Gastrocnemius medialis (tissue), 4 donors: ENCODE measurements around the gene CBFA2T2.

ENCODE experiments used
- CTCF ChIP-seq, 5 experiments: fragments of 450-650 bp in 3 of 5; fragments of 200-600 bp in 2 of 5; sonication (generic) in 2 of 5; IDR thresholded peaks in 4 of 5; conservative IDR thresholded peaks in 1 of 5; 1 replicate in 4 of 5; 2 replicates in 1 of 5; pipeline ENCODE4 v1.5.1; 2016 to 2019; ENCODE audit warnings: antibody characterized with exemption in 5 of 5, mild to moderate bottlenecking in 3 of 5, moderate library complexity in 3 of 5
- POLR2A ChIP-seq, 2 donors: fragments of 450-650 bp; IDR thresholded peaks; one replicate each; pipeline ENCODE4 v1.6.1; 2017; ENCODE audit warnings: antibody characterized with exemption in 2 of 2, mild to moderate bottlenecking in 2 of 2, moderate library complexity in 2 of 2

GRCh38 chr20:33566781-33567603, 77.1 kb downstream of the CBFA2T2 start:
- no peak for TF ChIP-seq CTCF (IDR thresholded peaks at IDR 0.05 in 4 of 5, conservative IDR thresholded peaks at IDR 0.05 in 1 of 5)
- TF ChIP-seq POLR2A (IDR thresholded peaks at IDR 0.05) = no peak
